Amniotic stem cell (primary cell): ENCODE data around the gene KCNT1.

Source experiments
- DNase-seq: peaks from one replicate; lab custom pipeline; 2025; lab: John Stamatoyannopoulos, UW

The KCNT1 gene

GRCh38 chr9:135822374-135822755 lies 120.4 kb downstream of the KCNT1 start:
- DNase-seq = no peak

- DNase-seq = no peak
These were observed 121.1 kb downstream of the KCNT1 start for GRCh38 chr9:135823036-135823435.

GRCh38 chr9:135825435-135826187 lies 123.6 kb downstream of the KCNT1 start:
- no peak for DNase-seq

GRCh38 chr9:135826188-135826545 lies 124.2 kb downstream of the KCNT1 start:
- no peak for DNase-seq

GRCh38 chr9:135827301-135827700 lies 125.3 kb downstream of the KCNT1 start:
- DNase-seq = no peak

- DNase-seq = no peak
These were observed 126.0 kb downstream of the KCNT1 start for GRCh38 chr9:135827866-135828580.

- DNase-seq = no peak
These were observed 126.7 kb downstream of the KCNT1 start for GRCh38 chr9:135828656-135829055.

- DNase-seq = no peak
These were observed 128.5 kb downstream of the KCNT1 start for GRCh38 chr9:135830496-135830895.

- DNase-seq = no peak
These were observed 131.9 kb downstream of the KCNT1 start for GRCh38 chr9:135833864-135834263.

- DNase-seq = no peak
These were observed 133.1 kb downstream of the KCNT1 start for GRCh38 chr9:135835131-135835530.

GRCh38 chr9:135839516-135839915 lies 137.5 kb downstream of the KCNT1 start:
- no peak for DNase-seq

- DNase-seq = no peak
These were observed 138.1 kb downstream of the KCNT1 start for GRCh38 chr9:135840107-135840506.

- DNase-seq = no peak
These were observed 138.6 kb downstream of the KCNT1 start for GRCh38 chr9:135840539-135840938.
